HG02763 (cell line): ENCODE measurements around the gene LAT.
"Not testable (repeated sequence)": the region's sequence is repeated elsewhere in the genome, so short reads cannot be mapped to it uniquely, and the experiment has no call there.

Source experiments
- ATAC-seq: cut with Tn5 transposase; IDR thresholded peaks from one replicate; pipeline ENCODE4 v1.9.1; 2021; ENCODE audit warnings: mild to moderate bottlenecking, moderate library complexity; ENCODE audit not compliant: unreplicated experiment

Gene LAT

GRCh38 chr16:28977703-28978662 is 6.9 kb upstream of the LAT start:
- ATAC-seq = no peak

- not testable (repeated sequence) for ATAC-seq
Measured at GRCh38 chr16:28980330-28980729, 4.5 kb upstream of the LAT start.

GRCh38 chr16:28980929-28981328 is 3.9 kb upstream of the LAT start:
- ATAC-seq = no peak

- ATAC-seq = no peak
Measured at GRCh38 chr16:28981517-28981916, 3.3 kb upstream of the LAT start.

GRCh38 chr16:28982418-28982817 is 2.4 kb upstream of the LAT start:
- ATAC-seq = no peak

- ATAC-seq = no peak
Measured at GRCh38 chr16:28982949-28983348, 1.9 kb upstream of the LAT start.

- ATAC-seq = no peak
Measured at GRCh38 chr16:28983644-28984043, 1.2 kb upstream of the LAT start.

GRCh38 chr16:28984091-28984490 is 761 bp upstream of the LAT start:
- no peak for ATAC-seq

GRCh38 chr16:28985211-28986041 is 574 bp downstream of the LAT start:
- ATAC-seq = no peak

- ATAC-seq = no peak
Measured at GRCh38 chr16:28986046-28986445, 1.2 kb downstream of the LAT start.

- no peak for ATAC-seq
Measured at GRCh38 chr16:28986492-28986891, 1.6 kb downstream of the LAT start.

GRCh38 chr16:28987170-28987853 is 2.5 kb downstream of the LAT start:
- no peak for ATAC-seq

GRCh38 chr16:28989363-28989762 is 4.5 kb downstream of the LAT start:
- no peak for ATAC-seq

GRCh38 chr16:28990375-28991040 is 5.7 kb downstream of the LAT start:
- no peak for ATAC-seq

GRCh38 chr16:28991687-28992086 is 6.8 kb downstream of the LAT start:
- ATAC-seq = no peak

GRCh38 chr16:28992496-28992895 is 7.6 kb downstream of the LAT start:
- ATAC-seq = no peak

GRCh38 chr16:28998837-28999236 is 14.0 kb downstream of the LAT start:
- no peak for ATAC-seq

GRCh38 chr16:28999577-28999976 is 14.7 kb downstream of the LAT start:
- no peak for ATAC-seq

GRCh38 chr16:29000019-29000418 is 15.2 kb downstream of the LAT start:
- ATAC-seq = no peak

GRCh38 chr16:29004496-29005139 is 19.8 kb downstream of the LAT start:
- ATAC-seq = not testable (repeated sequence)
